ENCODE data around the gene BCAR3.

The BCAR3 gene

GRCh38 chr1:93681101-93681988, at the start of gene BCAR3:
Gene BCAR3 (minus strand): TSS chr1:93681837. CDS start chr1:93674930, 6,907 bp downstream.
- H3K27ac ChIP-seq = peak within 1 kb of the TSS; percentile 98
- no peak for DNase-seq (ENCODE audit: low read depth, low spot score)

- DNase-seq (ENCODE audit: low read depth, low spot score) = no peak
- H3K27ac ChIP-seq = no peak overlapping the region
Observed at GRCh38 chr1:93730621-93731020, 49.0 kb upstream of the BCAR3 start.

- no peak for DNase-seq (ENCODE audit: low read depth, low spot score)
- H3K27ac ChIP-seq = no peak overlapping the region
Observed at GRCh38 chr1:93729906-93730305, 48.3 kb upstream of the BCAR3 start.

- H3K27ac ChIP-seq = no peak overlapping the region
- no peak for DNase-seq (ENCODE audit: low read depth, low spot score)
Observed at GRCh38 chr1:93729502-93729901, 47.9 kb upstream of the BCAR3 start.

GRCh38 chr1:93728480-93729131, 47.0 kb upstream of the BCAR3 start:
- DNase-seq (ENCODE audit: low read depth, low spot score) = no peak
- H3K27ac ChIP-seq = no peak overlapping the region

- no peak for DNase-seq (ENCODE audit: low read depth, low spot score)
- no peak overlapping the region for H3K27ac ChIP-seq
Observed at GRCh38 chr1:93723733-93724270, 42.2 kb upstream of the BCAR3 start.

GRCh38 chr1:93723110-93723509, 41.5 kb upstream of the BCAR3 start:
- DNase-seq (ENCODE audit: low read depth, low spot score) = no peak
- no peak overlapping the region for H3K27ac ChIP-seq

- H3K27ac ChIP-seq = peak overlapping the region; percentile 62
- no peak for DNase-seq (ENCODE audit: low read depth, low spot score)
Observed at GRCh38 chr1:93722081-93723031, 40.7 kb upstream of the BCAR3 start.

GRCh38 chr1:93720956-93721626, 39.5 kb upstream of the BCAR3 start:
- DNase-seq (ENCODE audit: low read depth, low spot score) = no peak
- H3K27ac ChIP-seq = peak overlapping the region; percentile 62

- DNase-seq (ENCODE audit: low read depth, low spot score) = no peak
- no peak overlapping the region for H3K27ac ChIP-seq
Observed at GRCh38 chr1:93717640-93718039, 36.0 kb upstream of the BCAR3 start.

GRCh38 chr1:93716941-93717368, 35.3 kb upstream of the BCAR3 start:
- no peak for DNase-seq (ENCODE audit: low read depth, low spot score)
- no peak overlapping the region for H3K27ac ChIP-seq

- DNase-seq (ENCODE audit: low read depth, low spot score) = no peak
- no peak overlapping the region for H3K27ac ChIP-seq
Observed at GRCh38 chr1:93716163-93716562, 34.5 kb upstream of the BCAR3 start.

GRCh38 chr1:93715529-93716126, 34.0 kb upstream of the BCAR3 start:
- DNase-seq (ENCODE audit: low read depth, low spot score) = no peak

GRCh38 chr1:93714356-93714755, 32.7 kb upstream of the BCAR3 start:
- DNase-seq (ENCODE audit: low read depth, low spot score) = no peak
- H3K27ac ChIP-seq = no peak overlapping the region

More at GRCh38 chr1:93715529-93716126, 34.0 kb upstream of the BCAR3 start:
- no peak overlapping the region for H3K27ac ChIP-seq

GRCh38 chr1:93713341-93713740, 31.7 kb upstream of the BCAR3 start:
- DNase-seq (ENCODE audit: low read depth, low spot score) = no peak
- H3K27ac ChIP-seq = no peak overlapping the region

- no peak for DNase-seq (ENCODE audit: low read depth, low spot score)
Observed at GRCh38 chr1:93712741-93713140, 31.1 kb upstream of the BCAR3 start.

GRCh38 chr1:93710499-93711453, 29.1 kb upstream of the BCAR3 start:
- DNase-seq (ENCODE audit: low read depth, low spot score) = no peak
- no peak overlapping the region for H3K27ac ChIP-seq

More at GRCh38 chr1:93712741-93713140, 31.1 kb upstream of the BCAR3 start:
- no peak overlapping the region for H3K27ac ChIP-seq
